ENCODE results near the gene PYGB.

Gene PYGB

GRCh38 chr20:25247956-25248785 is at the start of gene PYGB:
TSS of gene PYGB (plus strand) at chr20:25248085. CDS start at chr20:25248179, 94 bp downstream.
- DNase-seq (ENCODE audit: low spot score): peak; percentile 89

GRCh38 chr20:25198663-25199383 is 49.1 kb upstream of the PYGB start:
- no peak for DNase-seq (ENCODE audit: low spot score)

- DNase-seq (ENCODE audit: low spot score): no peak
Observed at GRCh38 chr20:25199473-25200260, 48.2 kb upstream of the PYGB start.

- DNase-seq (ENCODE audit: low spot score): no peak
Observed at GRCh38 chr20:25203089-25203488, 44.8 kb upstream of the PYGB start.

- no peak for DNase-seq (ENCODE audit: low spot score)
Observed at GRCh38 chr20:25203871-25204320, 44.0 kb upstream of the PYGB start.

- no peak for DNase-seq (ENCODE audit: low spot score)
Observed at GRCh38 chr20:25204550-25205276, 43.2 kb upstream of the PYGB start.

- no peak for DNase-seq (ENCODE audit: low spot score)
Observed at GRCh38 chr20:25205277-25206062, 42.4 kb upstream of the PYGB start.

GRCh38 chr20:25206063-25206403 is 41.9 kb upstream of the PYGB start:
- no peak for DNase-seq (ENCODE audit: low spot score)

- DNase-seq (ENCODE audit: low spot score): no peak
Observed at GRCh38 chr20:25206548-25206947, 41.3 kb upstream of the PYGB start.

- peak; percentile 24 for DNase-seq (ENCODE audit: low spot score)
Observed at GRCh38 chr20:25207149-25207959, 40.5 kb upstream of the PYGB start.

GRCh38 chr20:25207960-25208534 is 39.8 kb upstream of the PYGB start:
- DNase-seq (ENCODE audit: low spot score): no peak

- DNase-seq (ENCODE audit: low spot score): no peak
Observed at GRCh38 chr20:25209400-25209799, 38.5 kb upstream of the PYGB start.

GRCh38 chr20:25209911-25210310 is 38.0 kb upstream of the PYGB start:
- DNase-seq (ENCODE audit: low spot score): no peak

- DNase-seq (ENCODE audit: low spot score): no peak
Observed at GRCh38 chr20:25211273-25211672, 36.6 kb upstream of the PYGB start.

- DNase-seq (ENCODE audit: low spot score): no peak
Observed at GRCh38 chr20:25212242-25212641, 35.6 kb upstream of the PYGB start.

GRCh38 chr20:25213566-25214425 is 34.1 kb upstream of the PYGB start:
- DNase-seq (ENCODE audit: low spot score): no peak

GRCh38 chr20:25214426-25214790 is 33.5 kb upstream of the PYGB start:
- DNase-seq (ENCODE audit: low spot score): no peak

GRCh38 chr20:25214819-25215218 is 33.1 kb upstream of the PYGB start:
- DNase-seq (ENCODE audit: low spot score): no peak

GRCh38 chr20:25215521-25215920 is 32.4 kb upstream of the PYGB start:
- no peak for DNase-seq (ENCODE audit: low spot score)

Data from ecto neural progenitor cell (in vitro differentiated cells).